A549 treated with AZD9567 at 1 μM for 4 hours (cell line): ENCODE data around the gene MAEL. TPM values are rescaled to one million over a fixed set of nuclear protein-coding genes. Genes with fewer than 3 reads are reported as not detected.

Source experiments
- total RNA-seq: library from RNA; stranded (reverse); fragments of 200-300 nt; extraction: Qiagen RNA extraction; gene quantifications from 5 replicates; pipeline ENCODE4 v1.2.3, GENCODE V29; 2022; ENCODE audit not compliant: insufficient read depth

Gene MAEL
- total RNA-seq: not detected in 5 replicates

DNA sequence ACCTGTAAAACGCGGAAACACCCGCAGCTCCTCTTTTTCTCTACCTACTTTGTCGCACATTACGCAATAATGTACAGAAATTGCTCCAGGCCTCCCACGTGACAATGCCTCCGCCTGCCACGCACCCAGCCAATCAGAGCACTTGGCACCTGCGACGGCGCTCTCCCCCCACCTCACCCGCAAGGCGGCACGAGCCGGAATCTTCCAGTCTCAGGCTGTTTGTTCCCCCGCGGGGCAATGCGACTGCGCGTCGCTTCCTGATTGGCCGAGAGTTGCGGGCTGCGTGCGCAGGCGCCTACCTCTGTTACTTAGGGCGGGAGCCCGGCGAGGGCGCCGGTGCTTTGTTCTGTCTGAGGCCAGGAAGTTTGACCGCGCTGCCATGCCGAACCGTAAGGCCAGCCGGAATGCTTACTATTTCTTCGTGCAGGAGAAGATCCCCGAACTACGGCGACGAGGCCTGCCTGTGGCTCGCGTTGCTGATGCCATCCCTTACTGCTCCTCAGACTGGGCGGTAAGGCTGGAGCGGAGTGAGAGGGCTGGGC, at the start of gene MAEL:
TSS of gene MAEL (plus strand) at position 307 of the 542 bp plus-strand sequence. CDS start at position 380, 73 bp downstream.

DNA sequence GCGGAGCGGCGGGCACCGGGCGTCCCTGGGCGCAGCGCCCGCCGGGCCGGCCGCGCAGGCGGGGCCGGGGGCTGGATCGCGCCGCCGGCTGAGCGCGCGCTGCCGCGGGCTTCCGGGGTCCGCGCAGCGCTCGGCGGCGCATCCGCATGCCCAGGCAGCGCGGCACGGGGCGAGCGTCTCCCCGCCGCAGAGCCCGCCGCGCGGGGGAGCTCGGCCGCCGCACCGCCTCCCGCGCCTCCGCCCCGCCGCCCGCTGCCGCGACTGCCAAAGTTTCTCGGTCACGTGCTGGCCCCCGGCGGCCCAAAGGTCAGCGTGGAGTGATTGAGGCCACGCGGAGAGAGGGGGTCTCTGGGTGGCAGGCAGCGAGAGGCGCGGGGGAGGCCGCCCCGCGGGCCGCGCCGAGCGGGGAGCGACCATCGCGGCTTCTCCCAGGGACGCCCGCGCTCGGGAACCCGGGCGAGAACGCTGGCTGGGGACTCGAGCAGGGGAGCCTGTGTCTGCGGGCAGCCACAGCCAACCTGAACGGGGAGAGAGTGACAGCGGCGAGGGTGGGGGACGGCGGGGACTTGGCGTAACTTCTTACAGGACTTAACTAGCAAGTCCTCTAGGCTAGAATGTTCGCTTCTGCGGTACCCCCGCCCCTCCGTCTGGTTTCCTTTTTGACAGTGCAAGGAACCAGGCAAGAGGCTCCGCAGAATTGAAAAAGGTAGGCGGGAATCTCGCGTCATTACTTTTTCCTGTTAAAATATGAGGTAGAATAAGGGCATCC, 13.5 kb upstream of the MAEL start, which contains the start of gene ILDR2:
TSS of gene ILDR2 (minus strand) at position 180 of the 769 bp plus-strand sequence. CDS start 272 bp downstream, outside the sequence.

Other genes starting within 250 kb of the MAEL start
- gene POGK, start 149.8 kb upstream of the MAEL start, total RNA-seq: 25.8 to 34.7 TPM (median 27.6 TPM) in 5 replicates
- gene TADA1, start 113.0 kb upstream of the MAEL start, total RNA-seq: 10.5 to 14.8 TPM (median 13.4 TPM) in 5 replicates
- 0.03 to 0.05 TPM in 2 of 5 replicates, not detected in the others for gene ILDR2, start 13.7 kb upstream of the MAEL start, total RNA-seq
- gene GPA33, start 101.1 kb downstream of the MAEL start, total RNA-seq: not detected in 5 replicates
- not detected in 5 replicates for gene STYXL2, start 104.8 kb downstream of the MAEL start, total RNA-seq
- gene POU2F1, start 231.6 kb downstream of the MAEL start, total RNA-seq: 3.1 to 4.0 TPM (median 3.7 TPM) in 5 replicates